ENCODE measurements around the gene FAAP100. TPM values are rescaled to one million over a fixed set of nuclear protein-coding genes. Genes with fewer than 3 reads are reported as not detected.

Gene FAAP100
- total RNA-seq, 1 donor from 2014 or later = 50.8 TPM

DNA sequence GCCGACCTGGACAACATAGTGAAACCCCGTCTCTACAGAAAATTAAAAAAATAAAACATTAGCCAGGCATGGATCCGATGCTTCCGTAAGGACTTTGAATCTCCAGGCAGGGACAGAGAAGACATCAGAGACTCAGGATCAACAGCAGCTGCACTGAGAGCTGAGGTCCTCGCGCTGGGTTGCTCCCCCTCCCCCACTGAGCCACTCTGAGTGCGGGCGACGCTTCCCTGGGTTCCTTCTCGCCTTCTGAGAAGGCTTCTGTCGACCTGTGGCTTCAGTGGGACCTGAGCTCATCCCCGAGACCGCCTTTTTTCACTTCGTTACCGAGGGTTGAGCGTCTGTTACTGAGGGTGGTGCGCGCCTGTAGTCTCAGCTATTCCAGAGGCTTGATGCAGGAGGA lies 60.0 kb downstream of the FAAP100 start:
- DNase-seq (ENCODE audit: extremely low read depth, low read depth, low spot score) = no peak

DNA sequence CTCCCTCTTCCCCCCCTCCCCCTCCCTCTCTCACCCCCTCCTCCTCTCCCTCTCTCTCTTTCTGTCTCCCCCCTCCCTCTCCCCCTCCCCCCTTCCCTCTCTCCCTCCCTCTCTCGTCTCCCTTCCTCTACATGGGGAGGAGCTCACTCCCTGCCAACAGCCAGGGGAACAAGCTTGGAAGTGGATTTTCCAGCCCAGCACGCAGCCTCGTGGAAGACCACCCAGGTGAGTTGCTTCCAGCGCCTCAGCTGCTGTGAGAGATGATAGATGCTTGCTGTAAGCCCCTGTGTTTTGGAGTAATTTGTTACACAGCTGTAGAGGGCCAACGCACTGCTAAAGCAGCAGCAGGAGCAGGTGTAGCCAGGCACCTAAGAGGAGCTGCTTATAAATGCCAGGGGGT lies 60.4 kb downstream of the FAAP100 start:
- DNase-seq (ENCODE audit: extremely low read depth, low read depth, low spot score) = no peak

DNA sequence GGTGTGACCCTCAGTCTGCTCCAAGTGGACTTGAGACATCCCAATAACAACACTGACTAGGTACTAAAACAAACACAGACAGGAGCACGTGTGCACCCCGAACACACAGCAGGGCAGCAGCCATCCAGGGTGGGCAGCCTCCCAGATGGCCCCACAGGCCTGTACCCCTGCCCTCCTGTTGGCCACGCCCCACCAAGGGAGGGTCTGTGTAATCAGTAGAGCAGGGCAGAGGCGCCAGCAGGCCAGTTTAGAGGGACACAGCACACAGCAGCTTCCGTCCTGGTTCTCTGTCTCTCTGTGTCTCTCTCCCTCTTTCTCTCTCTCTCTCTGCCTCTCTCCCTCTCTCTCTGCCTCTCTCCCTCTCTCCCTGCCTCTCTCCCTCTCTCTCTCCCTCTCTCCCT lies 61.0 kb downstream of the FAAP100 start:
- no peak for DNase-seq (ENCODE audit: extremely low read depth, low read depth, low spot score)

DNA sequence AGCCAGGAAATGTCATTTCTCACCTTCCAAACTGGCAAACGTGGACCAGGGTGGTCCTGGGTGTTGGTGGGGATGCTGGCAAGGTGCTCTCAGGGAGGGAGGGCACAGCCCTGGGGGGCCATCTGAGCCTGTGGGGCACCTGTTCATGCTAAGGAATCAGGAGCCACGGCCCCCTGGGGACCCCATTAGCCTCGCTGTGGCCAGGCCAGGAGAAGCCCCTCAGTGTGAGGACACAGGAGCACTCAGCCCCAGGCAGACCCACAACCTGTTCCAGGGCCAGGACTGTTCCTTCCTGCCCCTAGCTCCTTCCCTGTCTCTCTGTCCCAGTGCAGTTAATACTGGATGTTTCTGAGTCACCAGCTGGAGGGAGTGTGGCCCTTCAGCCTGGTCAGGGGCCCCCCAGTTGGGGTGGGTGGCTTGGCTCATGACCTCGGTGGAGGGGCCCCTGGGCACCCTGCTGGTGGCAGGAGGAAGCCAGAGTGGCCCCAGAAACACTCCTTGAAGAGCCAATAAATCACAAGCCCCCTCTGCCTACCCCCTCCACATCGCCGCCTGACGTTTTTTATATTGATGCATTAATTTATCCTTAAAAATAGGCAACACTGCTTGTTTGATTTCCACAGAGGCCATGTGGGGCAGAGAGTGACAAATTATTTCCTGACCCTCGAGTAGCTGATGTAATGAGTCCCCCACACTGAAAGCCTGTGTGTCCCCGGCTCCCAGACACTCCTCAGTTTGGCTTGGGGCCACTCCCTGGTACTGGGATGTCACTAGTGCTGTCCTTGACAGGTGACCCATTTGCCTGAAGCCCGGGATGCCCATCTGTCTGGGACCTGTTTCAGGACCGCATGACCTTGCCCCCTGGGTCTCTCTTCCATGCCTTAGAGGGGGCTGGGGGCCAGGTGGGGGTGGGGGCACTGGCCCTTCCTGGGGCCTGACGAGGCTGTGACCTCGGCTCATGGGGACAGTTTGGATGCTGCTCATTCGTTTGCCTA lies 61.9 kb downstream of the FAAP100 start:
- DNase-seq (ENCODE audit: extremely low read depth, low read depth, low spot score) = no peak

Other genes starting within 250 kb of the FAAP100 start
- gene BAHCC1, start 156.9 kb downstream of the FAAP100 start, total RNA-seq = 19.3 and 30.5 TPM in 2 replicates
- gene ACTG1, start 39.6 kb downstream of the FAAP100 start, total RNA-seq = 7,260 and 9,336 TPM in 2 replicates
- 0.29 and 0.64 TPM in 2 replicates for gene FSCN2, start 24.0 kb downstream of the FAAP100 start, total RNA-seq
- gene NPLOC4, start 84.8 kb upstream of the FAAP100 start, total RNA-seq = 80.5 and 111 TPM in 2 replicates
- 0.18 and 0.44 TPM in 2 replicates for gene TSPAN10, start 84.8 kb upstream of the FAAP100 start, total RNA-seq
- gene PDE6G, start 104.2 kb upstream of the FAAP100 start, total RNA-seq = 2.7 and 3.2 TPM in 2 replicates
- 16.5 and 35.1 TPM in 2 replicates for gene OXLD1, start 114.3 kb upstream of the FAAP100 start, total RNA-seq
- 19.0 and 22.8 TPM in 2 replicates for gene CCDC137, start 114.4 kb upstream of the FAAP100 start, total RNA-seq
- gene ARL16, start 131.4 kb upstream of the FAAP100 start, total RNA-seq = 25.6 and 38.8 TPM in 2 replicates
- gene HGS, start 131.7 kb upstream of the FAAP100 start, total RNA-seq = 136 and 145 TPM in 2 replicates
- gene MRPL12, start 151.0 kb upstream of the FAAP100 start, total RNA-seq = 75.4 and 84.5 TPM in 2 replicates
- 13.2 and 19.0 TPM in 2 replicates for gene SLC25A10, start 159.9 kb upstream of the FAAP100 start, total RNA-seq

Data from glomerular endothelial cell (primary cell).